NCI-H82 (cell line): ENCODE measurements around the gene MYBPC3.

Experiments used
- DNase-seq: peaks from one replicate; lab custom pipeline; 2025; lab: John Stamatoyannopoulos, UW

The MYBPC3 gene

GRCh38 chr11:47357985-47358730, 5.7 kb upstream of the MYBPC3 start:
- no peak for DNase-seq

- DNase-seq: no peak
Measured at GRCh38 chr11:47356998-47357329, 4.5 kb upstream of the MYBPC3 start.

DNA sequence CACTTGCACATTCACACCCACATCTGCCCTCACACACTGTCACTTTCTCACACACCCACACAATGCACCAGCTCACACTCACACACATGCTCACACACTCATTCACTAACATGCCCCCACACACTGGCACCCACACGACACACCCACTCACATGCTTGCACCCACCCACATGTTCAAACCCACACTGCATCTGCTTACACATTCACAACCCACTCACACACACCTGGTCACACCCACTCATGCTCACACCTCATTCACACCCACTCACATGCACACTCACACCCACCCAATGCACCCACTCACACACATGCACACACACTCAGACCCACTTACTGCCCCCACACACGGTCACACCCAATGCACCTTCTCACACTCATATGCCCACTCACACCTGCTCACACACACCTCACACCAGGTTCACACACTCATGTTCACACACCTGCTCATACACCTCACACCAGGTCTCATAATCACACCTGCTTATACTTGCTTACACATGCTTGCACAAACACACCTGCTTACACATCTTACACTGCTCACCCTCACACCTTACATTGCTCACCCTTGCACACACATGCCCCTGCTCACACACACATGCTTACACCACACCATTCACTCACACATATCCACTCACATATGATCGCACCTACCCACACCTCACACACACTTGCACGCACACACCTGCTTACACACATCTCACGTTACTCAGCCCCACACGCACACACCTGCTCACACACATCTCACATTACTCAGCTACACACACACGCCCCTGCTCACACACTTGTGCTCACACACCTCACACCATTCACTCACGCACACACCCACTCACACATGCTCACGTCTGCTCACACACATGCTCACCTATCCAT, 3.9 kb upstream of the MYBPC3 start:
- DNase-seq: no peak

DNA sequence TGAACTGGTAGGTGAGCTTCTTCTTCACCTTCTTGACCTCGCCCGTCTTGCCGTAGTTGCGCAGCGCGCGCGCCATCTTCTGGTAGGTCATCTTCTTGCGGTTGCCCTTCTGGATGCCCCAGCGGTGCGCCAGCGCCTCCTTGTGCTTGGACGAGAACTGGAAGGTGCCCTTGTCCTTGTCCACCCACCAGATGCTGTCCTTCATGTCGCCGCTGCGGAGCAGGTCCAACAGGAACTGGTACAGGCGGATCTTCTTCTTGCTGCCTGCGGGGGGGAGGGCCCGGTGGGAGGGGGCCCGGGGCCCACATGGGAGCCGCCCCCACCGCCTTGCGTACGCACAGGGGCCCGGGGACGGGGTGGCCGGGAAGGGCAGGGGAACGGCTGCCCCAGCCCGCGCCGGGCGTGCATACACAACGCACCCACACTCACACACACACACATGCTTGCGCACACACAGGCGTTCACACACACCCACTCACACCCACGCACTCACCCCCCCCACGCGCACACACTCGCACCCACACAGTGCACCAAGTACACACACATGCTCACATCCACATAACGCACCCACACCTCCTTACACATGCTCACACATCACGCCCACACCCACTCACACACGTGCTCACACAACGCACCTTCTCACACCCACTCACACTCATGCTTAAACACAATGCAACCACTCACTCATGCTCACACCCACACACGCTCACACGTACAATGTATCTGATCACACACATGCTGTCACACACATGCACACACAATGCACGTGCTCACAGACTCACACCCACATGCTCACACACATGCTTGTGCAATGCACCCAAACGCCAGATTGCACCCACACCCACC, 3.0 kb upstream of the MYBPC3 start:
- peak; percentile 93 for DNase-seq

- no peak for DNase-seq
Measured at GRCh38 chr11:47354913-47355282, 2.4 kb upstream of the MYBPC3 start.

DNA sequence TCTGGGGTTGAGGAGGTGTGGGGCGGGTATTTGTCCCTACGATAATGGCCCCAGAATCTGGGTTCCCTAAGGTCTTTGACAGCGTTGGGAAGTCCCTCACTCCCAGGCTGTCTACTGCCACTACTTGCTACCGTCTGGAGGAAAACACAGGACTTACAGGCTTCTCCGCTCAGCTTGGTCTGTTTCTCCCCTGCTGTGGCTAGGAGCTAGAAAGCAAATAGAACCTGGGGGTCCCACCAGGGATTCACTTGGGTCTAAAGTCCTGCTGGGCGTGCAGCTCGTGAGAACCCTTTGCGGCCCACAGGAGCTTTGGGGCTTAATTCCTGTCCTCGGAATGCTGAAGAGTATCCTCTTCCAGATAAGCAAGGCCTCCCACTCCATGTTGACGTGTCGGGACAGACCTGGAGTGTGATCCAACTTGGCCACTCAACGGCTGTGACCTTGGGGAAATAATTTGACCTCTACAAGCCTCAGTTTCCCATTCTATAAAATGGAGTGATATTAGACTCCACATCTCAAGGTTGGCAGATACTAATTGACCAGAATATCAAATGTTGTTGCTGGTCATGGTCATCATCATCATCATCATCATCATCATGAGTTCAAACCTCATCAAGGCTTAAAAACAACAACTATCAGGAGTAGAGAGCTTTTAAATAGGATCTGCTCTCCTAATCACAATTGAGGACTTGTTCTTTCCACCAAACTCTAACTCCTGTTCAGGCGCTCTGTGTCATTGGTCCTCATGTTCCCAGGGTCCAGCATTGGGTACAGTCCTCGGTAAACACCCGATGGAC, 1.7 kb upstream of the MYBPC3 start:
- no peak for DNase-seq

DNA sequence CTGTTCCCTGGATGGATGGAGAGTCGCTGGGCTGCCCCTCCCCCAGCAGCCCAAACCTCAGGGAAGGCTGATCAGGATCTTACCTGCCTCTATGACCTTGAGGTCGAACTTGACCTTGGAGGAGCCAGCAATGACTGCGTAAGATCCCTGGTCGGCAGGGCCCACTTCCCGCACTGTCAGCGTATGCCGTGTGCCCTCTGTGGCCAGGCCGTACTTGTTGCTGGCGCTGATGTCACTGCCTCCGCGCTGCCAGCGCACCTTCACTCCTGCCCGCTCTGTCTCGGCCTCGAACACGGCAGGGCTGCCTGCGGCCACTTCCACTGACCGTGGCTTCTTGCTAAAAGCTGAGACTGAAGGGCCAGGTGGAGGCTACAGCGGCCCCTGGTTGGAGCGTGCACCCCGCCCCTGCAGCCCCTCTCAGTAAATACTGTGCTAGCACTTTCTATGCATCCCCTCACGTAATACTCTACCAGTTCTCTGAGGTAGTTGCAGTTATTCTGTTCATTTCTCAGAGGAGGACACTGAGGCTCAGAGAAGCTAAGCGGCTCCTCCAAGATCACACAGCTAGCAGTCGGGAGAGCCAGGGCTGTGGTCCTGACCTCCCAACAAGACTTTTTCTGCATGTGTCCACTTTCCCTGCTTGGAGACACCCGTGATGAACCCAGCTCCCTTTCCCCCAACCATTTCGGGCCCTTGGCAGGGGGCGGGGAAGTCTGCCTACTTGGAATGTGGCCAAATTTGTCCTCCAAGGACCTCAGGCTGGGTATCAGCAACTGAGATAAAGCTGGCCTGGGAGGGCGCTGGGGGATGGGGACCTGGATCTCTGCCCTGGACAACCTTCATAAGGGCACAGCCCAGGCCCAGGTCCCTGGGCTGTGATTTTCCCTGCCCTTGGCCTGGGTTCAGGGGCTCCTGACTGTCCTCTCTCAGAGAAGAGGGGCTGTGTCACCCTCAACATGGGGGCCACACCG, 1.1 kb downstream of the MYBPC3 start:
- DNase-seq: no peak

GRCh38 chr11:47350315-47350714, 2.2 kb downstream of the MYBPC3 start:
- DNase-seq: no peak

GRCh38 chr11:47349521-47350095, 2.9 kb downstream of the MYBPC3 start:
- no peak for DNase-seq

- DNase-seq: peak; percentile 65
Measured at GRCh38 chr11:47348859-47349258, 3.6 kb downstream of the MYBPC3 start.

GRCh38 chr11:47348131-47348802, 4.2 kb downstream of the MYBPC3 start:
- no peak for DNase-seq

GRCh38 chr11:47347137-47347536, 5.4 kb downstream of the MYBPC3 start:
- DNase-seq: no peak

GRCh38 chr11:47345890-47346563, 6.5 kb downstream of the MYBPC3 start:
- DNase-seq: no peak

- DNase-seq: no peak
Measured at GRCh38 chr11:47342854-47343253, 9.6 kb downstream of the MYBPC3 start.

- DNase-seq: no peak
Measured at GRCh38 chr11:47342036-47342803, 10.3 kb downstream of the MYBPC3 start.

- DNase-seq: no peak
Measured at GRCh38 chr11:47340980-47341775, 11.3 kb downstream of the MYBPC3 start.

DNA sequence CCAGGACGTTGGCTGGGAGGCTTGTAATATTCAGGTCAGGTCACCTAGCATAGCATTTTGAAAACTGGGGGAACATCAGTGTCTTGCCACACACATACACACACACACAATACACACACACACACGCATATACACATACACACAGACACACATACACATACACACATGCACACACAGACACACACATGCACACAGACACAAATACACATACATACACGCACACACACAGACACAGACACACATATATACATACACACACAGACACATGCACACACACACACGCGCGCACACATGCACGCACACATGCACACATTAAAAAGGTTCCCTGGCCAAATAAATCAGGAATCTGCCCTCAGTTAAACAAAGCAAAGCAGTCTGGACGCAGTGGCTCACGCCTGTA, 12.5 kb downstream of the MYBPC3 start:
- DNase-seq: no peak
